ENCODE data around the gene PITRM1. TPM values are rescaled to one million over a fixed set of nuclear protein-coding genes. Genes with fewer than 3 reads are reported as not detected.

The PITRM1 gene
- total RNA-seq, 1 experiment from 2014 or later, result 83.5 TPM

GRCh38 chr10:3109196-3109595 is 63.4 kb downstream of the PITRM1 start:
- Histone ChIP-seq H3K27ac (ENCODE audit: low read depth, low read length, poor library complexity, severe bottlenecking) (no peak overlapping the region), H3K4me1 (ENCODE audit: insufficient read depth, low read length, poor library complexity, severe bottlenecking) (no peaks in the 10 kb centered on the region), H3K27me3 (replicated peaks; ENCODE audit: insufficient read depth, low read depth, low read length, poor library complexity) (no peaks in the 10 kb centered on the region), H3K4me3 (ENCODE audit: low read depth, low read length, poor library complexity, severe bottlenecking) (no peak overlapping the region), H3K36me3 (ENCODE audit: insufficient read depth, low read length, poor library complexity, severe bottlenecking) (peaks cover 84% of the 10 kb centered on the region), H3K9me3 (ENCODE audit: low read depth, low read length, poor library complexity, severe bottlenecking) (no peaks in the 10 kb centered on the region)
- POLR2A ChIA-PET (ENCODE audit: low non-redundant PET), result no interaction called here
- intact Hi-C loops (cut with micrococcal nuclease; ENCODE audit: unreplicated experiment), result no loop called here
- no peak for DNase-seq (ENCODE audit: low spot score)
- TF ChIP-seq CTCF (conservative IDR thresholded peaks at IDR 0.05; ENCODE audit: low read depth, low read length) (no peak), EZH2 (IDR thresholded peaks at IDR 0.05; ENCODE audit: borderline replicate concordance, low read depth, low read length, poor library complexity, severe bottlenecking) (no peak)
- BruUV-seq (replicated peaks), result no TSS peak
- CTCF ChIA-PET, result no interaction called here

- no peak for DNase-seq (ENCODE audit: low spot score)
- POLR2A ChIA-PET (ENCODE audit: low non-redundant PET), result no interaction called here
- CTCF ChIA-PET, result no interaction called here
- Histone ChIP-seq H3K4me1 (ENCODE audit: insufficient read depth, low read length, poor library complexity, severe bottlenecking) (no peaks in the 10 kb centered on the region), H3K27ac (ENCODE audit: low read depth, low read length, poor library complexity, severe bottlenecking) (no peak overlapping the region), H3K9me3 (ENCODE audit: low read depth, low read length, poor library complexity, severe bottlenecking) (no peaks in the 10 kb centered on the region), H3K4me3 (ENCODE audit: low read depth, low read length, poor library complexity, severe bottlenecking) (no peak overlapping the region), H3K36me3 (ENCODE audit: insufficient read depth, low read length, poor library complexity, severe bottlenecking) (peaks cover 86% of the 10 kb centered on the region), H3K27me3 (replicated peaks; ENCODE audit: insufficient read depth, low read depth, low read length, poor library complexity) (no peaks in the 10 kb centered on the region)
- BruUV-seq (replicated peaks), result no TSS peak
- intact Hi-C loops (cut with micrococcal nuclease; ENCODE audit: unreplicated experiment), result no loop called here
- no peak for TF ChIP-seq CTCF (conservative IDR thresholded peaks at IDR 0.05; ENCODE audit: low read depth, low read length)
- TF ChIP-seq EZH2 (IDR thresholded peaks at IDR 0.05; ENCODE audit: borderline replicate concordance, low read depth, low read length, poor library complexity, severe bottlenecking), result no peak
These were observed 63.9 kb downstream of the PITRM1 start for GRCh38 chr10:3108575-3109105.

GRCh38 chr10:3108033-3108432 is 64.5 kb downstream of the PITRM1 start:
- Histone ChIP-seq H3K36me3 (ENCODE audit: insufficient read depth, low read length, poor library complexity, severe bottlenecking) (peaks cover 85% of the 10 kb centered on the region), H3K27ac (ENCODE audit: low read depth, low read length, poor library complexity, severe bottlenecking) (no peak overlapping the region)
- POLR2A ChIA-PET (ENCODE audit: low non-redundant PET), result no interaction called here

More at GRCh38 chr10:3108033-3108432, 64.5 kb downstream of the PITRM1 start:
- TF ChIP-seq EZH2 (IDR thresholded peaks at IDR 0.05; ENCODE audit: borderline replicate concordance, low read depth, low read length, poor library complexity, severe bottlenecking) (no peak), CTCF (conservative IDR thresholded peaks at IDR 0.05; ENCODE audit: low read depth, low read length) (no peak)
- intact Hi-C loops (cut with micrococcal nuclease; ENCODE audit: unreplicated experiment), result no loop called here
- CTCF ChIA-PET, result no interaction called here
- H3K4me3 ChIP-seq (ENCODE audit: low read depth, low read length, poor library complexity, severe bottlenecking), result no peak overlapping the region
- H3K4me1 ChIP-seq (ENCODE audit: insufficient read depth, low read length, poor library complexity, severe bottlenecking), result no peaks in the 10 kb centered on the region
- no TSS peak for BruUV-seq (replicated peaks)
- H3K9me3 ChIP-seq (ENCODE audit: low read depth, low read length, poor library complexity, severe bottlenecking), result no peaks in the 10 kb centered on the region
- no peak for DNase-seq (ENCODE audit: low spot score)
- H3K27me3 ChIP-seq (replicated peaks; ENCODE audit: insufficient read depth, low read depth, low read length, poor library complexity), result no peaks in the 10 kb centered on the region
